HG03439 (cell line): ENCODE results near the gene ZNF169.
"Not testable (repeated sequence)": the region's sequence is repeated elsewhere in the genome, so short reads cannot be mapped to it uniquely, and the experiment has no call there.

Experiments used
- ATAC-seq: cut with Tn5 transposase; IDR thresholded peaks from one replicate; pipeline ENCODE4 v1.9.1; 2021; ENCODE audit warnings: mild to moderate bottlenecking, moderate library complexity; ENCODE audit not compliant: unreplicated experiment

Gene ZNF169

DNA sequence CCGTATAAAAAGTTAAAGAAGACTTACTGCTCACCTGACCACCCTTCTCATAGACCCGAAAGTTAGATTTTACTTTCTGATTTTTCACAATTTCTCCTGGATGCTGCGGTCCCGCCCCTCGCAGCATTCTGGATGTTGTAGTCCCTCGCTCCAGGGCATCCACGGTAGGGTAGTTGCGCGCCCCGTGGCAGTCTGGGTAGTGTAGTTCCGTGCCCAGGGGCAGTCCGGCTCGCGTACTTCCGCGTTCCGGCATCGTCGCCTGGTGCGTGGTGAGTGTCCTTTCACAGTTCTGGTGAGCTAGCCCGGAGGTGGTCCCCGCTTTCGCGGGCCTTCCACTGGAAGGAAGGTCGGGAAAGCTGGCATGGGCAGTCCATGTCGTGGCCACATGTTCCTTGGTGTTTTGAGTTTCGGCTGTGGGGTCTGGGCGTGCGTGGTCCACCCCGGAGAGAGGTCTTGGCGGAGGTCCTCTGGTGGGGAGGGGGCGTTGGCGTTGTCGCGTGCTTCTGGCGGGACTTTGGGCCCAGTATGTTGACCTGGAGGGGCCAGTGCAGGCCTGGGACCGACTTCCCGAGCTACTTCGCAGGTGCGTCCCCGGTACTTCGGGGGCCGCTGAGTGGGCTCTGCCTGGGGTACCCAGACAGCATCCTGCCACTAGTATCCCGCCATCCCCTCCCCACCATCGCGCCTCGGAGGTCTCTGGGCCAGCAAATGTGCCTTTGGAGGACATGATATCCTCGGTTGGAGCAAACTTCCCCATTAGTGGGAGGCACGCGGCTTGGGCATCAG lies at the start of gene ZNF169:
TSS of gene ZNF169 (plus strand) at position 222 of the 786 bp plus-strand sequence. CDS start 19,515 bp downstream, outside the sequence.
- ATAC-seq = peak; percentile 99

DNA sequence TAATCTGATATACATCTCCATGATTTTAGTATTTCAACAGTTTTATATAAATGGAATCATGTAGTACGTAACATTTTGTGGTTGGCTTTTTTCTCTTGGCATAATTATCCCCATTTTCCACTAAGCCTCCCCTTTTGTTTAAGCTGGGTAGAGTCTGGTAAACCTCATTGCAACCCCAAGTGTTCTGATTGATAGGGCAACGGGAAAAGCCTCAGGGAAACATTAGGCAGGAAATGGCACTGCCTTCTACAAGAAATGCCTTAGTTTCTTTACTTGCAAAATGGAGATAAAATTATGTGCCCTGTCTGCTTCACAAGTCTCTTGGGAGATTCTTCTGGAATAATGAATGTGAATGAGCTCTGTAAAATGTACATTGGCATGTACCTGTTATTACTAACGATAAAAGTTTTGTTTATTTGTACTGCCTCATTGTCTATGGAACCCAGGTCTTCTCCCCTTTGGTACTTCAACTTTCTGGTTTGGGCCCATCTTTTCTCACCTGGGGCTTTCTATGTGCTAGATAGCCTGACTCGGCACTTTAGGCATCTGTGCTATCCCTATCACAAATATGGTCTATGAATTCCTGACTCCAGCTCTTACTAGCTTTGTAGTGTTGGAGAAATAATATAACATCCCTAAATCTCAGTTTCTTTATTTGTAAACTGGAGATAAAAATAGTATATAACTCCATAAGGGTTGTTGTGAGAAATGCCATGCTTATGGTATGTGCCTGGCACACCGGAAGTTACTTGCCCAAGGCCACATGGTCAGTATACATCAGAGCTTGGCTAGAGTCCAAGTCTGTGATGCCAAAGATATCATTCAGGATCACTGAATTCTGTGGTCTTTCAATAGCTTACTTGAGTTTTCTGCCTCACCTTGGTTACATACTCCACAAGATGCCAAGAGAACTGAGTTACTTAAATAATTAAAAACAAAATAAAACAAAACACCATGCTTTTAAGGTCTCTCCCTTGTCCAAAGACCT lies 48.2 kb upstream of the ZNF169 start:
- no peak for ATAC-seq

DNA sequence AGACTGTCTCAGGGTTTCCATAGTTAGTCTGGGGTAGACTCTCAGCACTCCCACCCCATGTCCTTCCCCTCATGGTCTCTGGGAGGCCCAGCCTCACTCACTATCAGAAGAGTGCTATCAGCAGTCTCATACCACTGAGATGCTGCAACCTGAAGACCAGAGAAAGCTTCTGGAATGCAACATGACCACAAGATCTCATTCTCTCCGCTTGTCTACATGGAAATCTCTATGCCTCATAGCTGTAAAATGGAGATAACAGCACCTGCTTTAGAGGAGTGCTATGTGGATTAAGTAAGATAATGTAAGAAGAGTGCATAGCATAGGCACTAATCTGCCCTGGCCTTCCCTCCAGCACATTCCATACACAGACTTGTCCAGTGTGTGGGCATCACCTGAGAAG lies 47.0 kb upstream of the ZNF169 start:
- no peak for ATAC-seq

DNA sequence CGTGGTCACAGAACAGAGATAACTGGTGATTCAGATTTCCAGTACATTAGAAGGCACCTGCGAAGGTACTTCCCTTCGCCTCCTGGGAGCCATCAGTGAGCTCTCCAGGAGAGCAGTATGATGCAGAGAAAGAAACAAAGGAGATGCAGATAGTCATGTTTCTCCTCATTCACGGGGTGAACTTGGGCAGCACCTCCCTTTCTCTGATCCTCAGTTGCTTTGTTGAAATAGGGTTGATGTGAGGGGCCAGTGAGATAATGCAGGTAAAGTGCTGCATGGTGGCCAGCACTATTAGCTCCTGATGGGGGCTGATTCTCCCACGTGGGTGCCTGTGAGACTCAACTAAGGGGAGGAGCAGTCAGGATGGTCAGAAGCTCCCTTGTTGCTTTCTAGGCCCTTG lies 46.6 kb upstream of the ZNF169 start:
- no peak for ATAC-seq

DNA sequence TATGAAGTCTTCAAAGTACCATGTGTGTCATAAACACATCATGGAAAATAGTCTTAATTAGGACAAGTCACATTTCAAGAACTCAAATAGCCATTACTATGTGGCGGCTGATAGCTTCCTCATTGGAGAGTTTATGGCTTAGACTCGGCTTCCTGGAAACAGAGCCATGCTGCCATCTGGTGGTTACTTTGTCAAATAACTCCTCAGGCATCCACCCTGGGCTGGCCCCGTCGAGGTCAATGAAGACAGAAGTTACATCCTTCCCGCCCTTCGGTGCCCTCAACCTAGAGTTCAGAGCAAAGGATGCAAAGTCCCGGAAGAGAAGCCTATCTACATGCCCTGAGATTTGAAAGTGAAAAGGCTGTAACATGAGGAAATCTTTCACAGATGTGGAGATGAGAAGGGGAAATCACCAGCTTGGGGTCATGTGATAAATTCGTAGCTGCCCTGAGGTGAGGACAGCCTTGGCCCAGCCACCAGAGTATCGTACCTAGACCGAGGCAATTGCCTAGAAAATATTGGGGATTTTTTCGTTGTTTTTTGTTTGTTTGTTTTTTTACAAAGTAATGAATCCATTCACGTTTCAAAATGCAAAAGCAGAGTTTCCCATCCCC lies 45.5 kb upstream of the ZNF169 start:
- peak; percentile 82 for ATAC-seq

DNA sequence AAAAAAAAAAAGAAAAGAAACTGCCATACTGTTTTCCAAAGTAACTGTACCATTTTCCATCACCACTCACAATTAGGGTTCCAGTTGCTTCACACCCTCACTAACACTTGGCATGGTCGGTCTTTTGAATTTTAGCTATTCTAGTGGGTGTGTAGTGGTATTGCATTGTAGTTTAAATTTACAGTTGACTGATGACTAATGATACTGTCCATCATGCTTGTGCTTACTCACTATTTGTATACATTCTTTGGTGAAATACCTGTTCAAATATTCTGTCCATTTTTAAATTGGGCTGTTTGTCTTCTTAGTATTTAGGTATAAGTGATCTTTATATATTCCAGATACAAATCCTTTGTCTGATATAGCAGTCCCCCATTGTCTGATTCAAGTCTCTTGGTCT lies 36.2 kb upstream of the ZNF169 start:
- ATAC-seq = no peak

DNA sequence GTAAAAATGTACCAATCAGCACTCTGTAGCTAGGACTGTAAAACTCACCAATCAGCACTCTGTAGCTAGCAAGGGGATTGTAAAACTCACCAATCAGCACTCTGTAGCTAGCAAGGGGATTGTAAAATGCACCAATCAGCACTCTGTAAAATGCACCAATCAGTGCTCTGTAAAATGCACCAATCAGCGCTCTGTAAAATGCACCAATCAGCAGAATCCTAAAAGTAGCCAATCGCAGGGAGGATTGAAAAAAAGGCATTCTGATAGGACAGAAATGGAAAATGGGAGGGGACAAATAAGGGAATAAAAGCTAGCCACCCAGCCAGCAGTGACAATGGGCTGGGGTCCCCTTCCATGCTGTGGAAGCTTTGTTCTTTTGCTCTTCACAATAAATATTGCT lies 33.7 kb upstream of the ZNF169 start:
- ATAC-seq = not testable (repeated sequence)

DNA sequence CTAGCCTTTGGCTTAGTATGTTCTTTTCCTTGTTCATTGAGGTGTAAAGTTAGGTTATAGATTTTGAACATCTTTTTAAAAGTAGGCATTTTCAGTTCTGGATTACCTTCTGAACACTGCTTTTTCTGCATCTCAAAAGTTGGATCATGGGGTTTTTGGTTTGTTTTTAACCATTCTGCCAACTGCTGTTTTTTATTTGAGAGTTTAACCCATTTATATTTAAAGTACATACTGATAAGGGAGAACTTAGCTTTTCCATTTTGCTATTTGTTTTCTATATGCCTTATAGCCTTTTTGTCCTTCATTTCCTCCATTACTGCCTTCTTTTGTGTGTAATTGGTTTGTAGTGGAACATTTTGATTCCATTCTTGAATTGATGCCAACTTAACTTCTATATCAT lies 30.5 kb upstream of the ZNF169 start:
- no peak for ATAC-seq

DNA sequence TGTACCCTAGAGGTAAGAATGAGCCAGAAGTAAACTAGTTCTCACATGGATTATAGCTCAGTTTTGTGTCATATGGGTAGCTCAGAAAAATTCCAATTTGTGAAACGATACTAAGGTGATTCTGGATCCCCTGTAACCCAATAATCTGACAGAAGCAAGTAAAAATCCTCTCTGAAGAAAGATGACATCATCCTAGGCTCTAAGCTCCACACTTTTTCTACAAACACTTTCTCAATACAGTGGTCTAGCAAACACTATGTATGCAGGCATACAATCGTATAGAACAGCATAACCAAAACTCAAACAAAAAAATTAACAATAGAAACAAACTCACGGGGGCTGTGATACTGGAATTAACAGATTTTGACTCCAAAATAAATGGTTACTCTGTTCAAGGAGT lies 26.7 kb upstream of the ZNF169 start:
- no peak for ATAC-seq

DNA sequence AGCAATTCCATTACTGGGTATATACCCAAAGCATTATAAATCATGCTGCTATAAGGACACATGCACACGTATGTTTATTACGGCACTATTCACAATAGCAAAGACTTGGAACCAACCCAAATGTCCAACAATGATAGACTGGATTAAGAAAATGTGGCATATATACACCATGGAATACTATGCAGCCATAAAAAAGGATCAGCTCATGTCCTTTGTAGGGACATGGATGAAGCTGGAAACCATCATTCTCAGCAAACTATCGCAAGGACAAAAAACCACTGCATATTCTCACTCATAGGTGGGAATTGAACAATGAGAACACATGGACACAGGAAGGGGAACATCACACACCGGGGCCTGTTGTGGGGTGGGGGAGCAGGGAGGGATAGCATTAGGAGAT lies 18.0 kb upstream of the ZNF169 start:
- ATAC-seq = not testable (repeated sequence)

DNA sequence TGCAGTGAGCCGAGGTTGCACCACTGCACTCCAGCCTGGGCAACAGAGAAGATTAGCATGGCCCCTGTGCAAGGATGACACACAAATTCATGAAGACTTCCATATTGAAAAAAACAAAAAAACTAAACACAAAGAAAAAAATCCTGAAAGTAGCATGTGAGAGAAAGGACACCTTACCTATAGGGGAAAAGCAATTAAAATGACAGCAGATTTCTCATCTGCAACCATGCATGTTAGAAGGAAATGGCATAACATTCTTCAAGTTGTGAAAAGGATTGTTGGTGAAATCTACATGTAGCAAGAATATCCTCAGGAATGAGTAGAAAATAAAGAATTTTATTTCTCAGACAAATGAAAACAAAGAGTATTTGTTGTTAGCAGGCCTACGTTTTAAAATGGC lies 13.4 kb upstream of the ZNF169 start:
- no peak for ATAC-seq

DNA sequence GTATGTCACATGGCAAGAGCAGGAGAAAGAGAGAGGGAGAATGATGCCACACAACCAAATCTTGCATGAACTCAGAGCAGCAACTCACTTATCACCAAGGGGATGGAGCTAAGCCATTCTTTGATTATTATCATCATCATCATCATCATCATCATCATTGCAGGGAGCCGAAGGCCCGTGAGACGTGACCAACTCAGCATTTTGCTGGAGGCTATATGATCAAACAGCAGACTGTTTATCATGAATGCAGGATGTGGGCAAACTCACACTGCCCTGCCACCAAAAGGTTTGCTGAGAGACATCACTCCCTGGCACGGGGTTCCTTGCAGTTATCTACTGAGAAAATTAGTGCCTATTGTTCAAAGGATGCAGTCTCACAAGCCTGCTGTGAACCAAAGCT lies 8.6 kb upstream of the ZNF169 start:
- no peak for ATAC-seq

DNA sequence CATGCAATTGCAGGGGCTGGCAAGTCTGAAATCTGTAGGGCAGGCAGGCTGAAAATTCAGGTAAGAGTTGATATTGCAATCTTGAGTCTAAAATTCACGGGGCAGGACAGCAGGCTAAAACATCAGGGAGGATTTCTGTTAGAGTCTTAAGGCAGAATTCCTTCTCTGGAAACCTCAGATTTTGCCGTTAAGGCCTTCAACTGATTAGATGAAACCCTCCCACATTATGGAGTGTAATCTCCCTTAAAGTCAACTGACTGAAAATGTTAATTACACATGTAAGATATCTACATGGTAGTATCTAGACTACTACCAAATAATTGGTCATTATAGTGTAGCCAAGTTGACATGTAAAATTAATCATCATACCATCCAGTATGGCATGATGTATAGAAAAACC lies 3.1 kb upstream of the ZNF169 start:
- no peak for ATAC-seq

DNA sequence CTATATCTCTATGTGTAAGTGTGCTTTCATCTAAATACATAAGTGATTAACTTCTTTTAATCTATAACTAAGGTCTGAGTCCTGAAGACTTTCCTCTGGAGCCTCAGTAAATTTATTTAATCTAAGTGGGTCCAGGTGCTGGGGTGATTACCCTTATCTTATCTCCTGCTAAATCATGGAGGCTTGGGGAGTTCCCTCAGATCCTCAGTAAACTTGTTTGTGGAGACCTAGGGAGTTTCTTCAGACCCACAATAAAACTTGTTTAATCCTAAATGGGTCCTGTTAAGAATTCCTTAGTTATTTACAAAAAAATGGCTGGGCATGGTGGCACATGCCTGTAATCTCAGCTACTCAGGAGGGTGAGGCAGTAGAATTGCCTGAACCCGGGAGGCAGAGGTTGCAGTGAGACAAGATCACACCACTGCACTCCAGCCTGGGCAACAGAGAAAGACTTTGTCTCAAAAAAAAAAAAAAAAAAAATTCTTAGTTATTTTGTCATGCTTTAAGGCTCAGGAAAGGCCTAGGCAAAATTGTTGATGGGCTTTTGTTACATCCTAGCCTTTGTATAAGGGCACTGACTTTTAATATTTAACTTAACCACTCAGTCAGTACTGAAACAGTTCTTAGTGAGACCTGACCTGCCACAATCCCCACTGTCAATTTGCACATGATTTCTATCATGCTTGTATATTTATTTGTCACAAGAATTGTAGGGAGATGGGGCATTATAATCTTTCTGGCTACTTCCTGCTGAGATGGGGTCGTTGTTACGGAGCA lies 6.7 kb downstream of the ZNF169 start:
- ATAC-seq = not testable (repeated sequence)

DNA sequence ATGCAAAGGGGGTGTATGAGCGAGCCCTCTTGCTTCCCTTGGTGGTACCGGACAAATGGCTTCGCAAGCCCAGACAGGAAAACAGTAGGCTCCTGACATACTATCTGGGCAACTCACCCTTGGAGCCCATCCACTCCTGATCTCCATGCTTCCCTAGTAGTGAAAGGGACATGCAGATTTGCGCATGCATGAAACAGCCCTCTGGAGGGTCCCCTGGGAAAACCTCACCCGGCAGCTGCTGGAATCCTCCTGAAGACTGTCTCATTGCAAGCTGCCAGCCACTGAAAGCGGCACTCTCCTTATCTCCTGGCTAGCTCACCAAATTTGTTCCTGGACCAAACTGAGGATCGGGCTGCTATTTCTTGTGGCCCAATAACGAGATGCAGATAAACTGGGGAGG lies 10.2 kb downstream of the ZNF169 start:
- ATAC-seq = no peak

DNA sequence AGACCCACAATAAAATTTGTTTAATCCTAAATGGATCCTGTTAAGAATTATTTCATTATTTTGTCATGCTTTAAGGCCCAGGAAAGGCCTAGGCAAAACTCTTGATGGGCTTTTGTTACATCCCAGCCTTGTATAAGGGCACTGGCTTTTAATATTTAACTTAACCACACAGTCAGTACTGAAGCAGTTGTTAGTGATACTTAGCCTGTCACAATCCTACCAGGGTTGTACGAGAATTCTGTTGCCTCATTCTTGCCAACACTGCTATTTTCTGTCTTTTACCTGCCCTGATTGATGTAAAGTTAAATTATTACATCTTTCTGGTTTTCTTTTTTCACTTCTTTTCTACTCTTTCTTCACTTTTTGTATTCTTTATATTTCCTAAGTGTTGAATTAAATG lies 10.9 kb downstream of the ZNF169 start:
- no peak for ATAC-seq

DNA sequence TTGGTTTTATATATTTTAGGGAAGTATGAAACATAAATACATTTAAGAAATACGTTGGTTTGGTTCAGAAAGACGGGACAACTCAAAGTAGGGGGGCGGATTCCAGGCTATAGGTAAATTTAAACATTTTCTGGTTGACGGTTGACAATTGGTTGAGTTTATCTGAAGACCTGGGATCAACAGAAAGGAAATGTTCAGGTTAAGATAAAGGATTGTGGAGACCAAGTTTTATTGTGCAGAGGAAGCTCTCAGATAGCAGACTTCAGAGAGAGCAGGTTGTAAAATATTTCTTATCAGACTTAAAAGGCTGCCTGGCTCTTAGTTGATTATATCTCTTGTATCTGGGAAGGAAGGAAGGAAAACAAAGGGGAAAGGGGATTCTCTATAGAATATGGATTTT lies 17.9 kb downstream of the ZNF169 start:
- not testable (repeated sequence) for ATAC-seq

DNA sequence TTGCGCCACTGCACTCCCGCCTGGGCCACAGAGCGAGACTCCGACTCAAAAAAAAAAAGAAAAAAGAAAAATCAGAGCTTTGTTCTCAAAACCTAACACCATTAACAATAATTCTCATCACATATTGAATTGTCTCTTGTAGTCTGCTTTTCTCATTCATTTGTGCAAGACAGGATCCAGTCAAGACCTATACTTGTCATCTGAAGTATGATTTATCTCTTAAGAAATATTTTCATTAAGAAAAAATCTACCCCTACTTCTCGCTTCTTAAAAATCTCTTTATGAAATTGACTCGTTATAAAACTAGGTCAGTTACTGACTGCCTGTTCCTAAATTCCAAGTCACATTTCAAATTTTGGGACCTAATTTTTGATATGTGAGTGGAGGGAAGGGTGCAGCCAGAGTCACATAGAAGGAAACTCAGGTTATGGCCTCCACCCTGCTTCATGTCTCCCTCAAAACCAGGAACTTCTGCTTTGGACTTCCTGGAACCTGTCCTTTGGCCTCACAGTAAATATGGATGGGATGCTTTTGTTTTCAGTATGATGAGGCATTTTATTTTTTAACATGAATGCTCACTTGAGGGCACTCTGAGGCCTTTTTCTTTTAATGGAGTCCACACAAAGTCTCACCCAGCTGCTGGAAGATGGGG lies 18.9 kb downstream of the ZNF169 start:
- no peak for ATAC-seq

DNA sequence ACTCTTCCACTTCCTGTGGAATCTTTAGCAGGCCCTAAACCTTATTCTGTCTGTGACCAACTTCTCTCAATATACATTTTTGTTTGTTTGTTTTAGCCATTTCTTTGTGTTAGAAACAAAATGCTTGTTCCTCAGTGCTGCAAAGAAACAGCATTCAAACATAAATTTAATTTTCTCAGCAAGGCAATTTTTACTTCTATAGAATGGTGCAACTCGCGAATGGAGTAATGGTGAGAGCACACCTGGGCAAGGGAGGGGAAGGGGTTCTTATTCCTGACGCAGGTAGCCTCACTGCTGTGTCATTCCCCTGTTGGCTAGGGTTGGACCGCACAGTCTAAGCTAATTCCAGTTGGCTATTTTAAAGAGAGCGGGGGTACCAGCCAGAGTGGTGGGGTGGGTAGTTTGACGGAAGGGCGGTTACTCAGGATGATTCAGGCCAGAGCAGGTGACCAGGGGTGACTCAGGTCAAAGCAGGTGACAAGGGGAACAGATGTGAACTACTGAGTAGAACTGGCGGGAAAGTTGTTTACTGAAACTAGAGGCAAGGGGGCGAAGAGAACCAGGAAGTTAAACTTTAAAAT lies 21.4 kb downstream of the ZNF169 start:
- ATAC-seq = no peak

DNA sequence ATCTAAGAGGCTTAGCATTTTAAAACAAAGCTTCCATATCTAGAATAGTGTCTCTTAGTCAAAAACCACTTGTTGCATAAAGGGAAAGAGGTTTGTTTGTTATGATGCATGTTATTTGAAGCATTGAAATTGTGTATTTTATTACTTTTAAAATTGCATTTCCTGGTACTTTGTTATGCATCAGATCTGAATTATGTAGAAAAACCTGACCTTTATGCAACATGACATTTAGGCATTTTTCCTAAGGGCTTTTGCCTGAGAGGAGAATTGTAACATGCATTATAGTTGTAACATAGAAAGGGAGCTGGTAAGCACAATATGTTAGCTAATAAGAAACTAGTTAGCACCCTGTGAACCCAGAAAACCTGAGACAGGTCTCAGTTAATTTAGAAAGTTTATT lies 22.0 kb downstream of the ZNF169 start:
- ATAC-seq = no peak
